ENCODE results near the gene KLHL3.

KLHL3 gene

DNA sequence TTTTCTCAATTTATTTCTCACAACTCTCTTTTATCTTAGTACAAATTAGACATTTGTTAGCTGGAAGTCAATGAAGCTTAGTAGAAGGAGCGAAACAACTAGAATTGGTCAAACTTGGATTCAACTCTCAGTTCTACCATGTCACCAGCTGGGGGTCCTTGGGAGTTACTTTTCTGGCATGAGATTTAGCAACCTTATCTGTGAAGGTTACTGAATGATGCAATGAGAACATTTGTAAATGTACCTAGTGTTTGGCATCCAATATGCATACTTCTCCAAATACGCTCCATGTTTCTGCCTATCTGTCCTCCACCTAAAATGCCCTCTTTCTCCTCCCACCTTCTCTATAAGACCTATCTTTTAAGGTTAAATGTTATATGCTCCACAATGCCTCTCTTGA, 12.0 kb upstream of the KLHL3 start:
- DNase-seq (ENCODE audit: low spot score) = no peak

DNA sequence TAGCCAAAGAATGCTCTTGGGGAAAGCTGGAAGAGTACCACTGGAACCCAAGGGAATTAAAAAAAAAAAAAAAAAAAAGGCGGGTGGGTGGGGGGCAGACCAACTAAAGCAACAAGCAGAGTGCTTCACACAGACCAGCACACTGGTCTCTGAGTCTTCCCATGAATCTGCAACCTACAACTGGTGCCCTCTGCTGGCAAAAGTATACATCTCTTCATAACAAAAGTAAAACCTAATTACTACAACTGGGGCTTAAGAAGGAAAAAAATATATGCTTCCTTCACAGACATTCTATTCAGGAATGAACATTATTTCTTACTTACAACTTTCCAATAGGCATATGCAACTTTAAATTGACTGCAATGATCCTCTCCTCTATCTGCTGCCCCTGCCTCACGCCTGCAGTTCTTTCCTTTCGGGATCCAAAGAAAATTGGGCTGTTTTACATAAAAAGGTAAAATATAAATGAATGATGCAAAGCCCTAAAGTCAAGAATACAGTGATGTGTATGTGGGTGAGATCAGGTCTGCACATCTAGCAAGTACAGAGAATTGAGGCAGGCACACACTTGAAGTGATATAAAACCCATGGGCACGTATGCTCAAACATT, 7.2 kb upstream of the KLHL3 start:
- peak; percentile 60 for DNase-seq (ENCODE audit: low spot score)

DNA sequence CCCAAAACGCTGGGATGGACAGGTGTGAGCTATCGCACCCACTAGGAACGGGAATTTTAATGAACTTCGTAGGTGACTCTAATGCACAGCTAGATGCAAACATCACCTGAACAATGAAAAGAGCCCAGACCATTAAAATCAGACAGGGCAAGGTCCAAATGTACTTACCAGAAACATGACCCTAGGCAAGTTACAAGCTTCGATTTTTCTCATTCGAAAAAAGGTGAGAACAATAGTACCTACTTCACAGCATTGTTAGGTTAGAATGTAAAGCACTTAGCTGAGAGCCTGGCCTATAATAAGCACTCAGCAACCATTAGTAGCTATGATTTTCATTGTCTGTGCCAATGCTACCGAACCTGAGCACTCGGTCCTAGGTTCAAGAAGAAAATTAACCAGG, 5.8 kb upstream of the KLHL3 start:
- DNase-seq (ENCODE audit: low spot score) = no peak

GRCh38 chr5:137739737-137740136, 3.8 kb upstream of the KLHL3 start:
- no peak for DNase-seq (ENCODE audit: low spot score)

DNA sequence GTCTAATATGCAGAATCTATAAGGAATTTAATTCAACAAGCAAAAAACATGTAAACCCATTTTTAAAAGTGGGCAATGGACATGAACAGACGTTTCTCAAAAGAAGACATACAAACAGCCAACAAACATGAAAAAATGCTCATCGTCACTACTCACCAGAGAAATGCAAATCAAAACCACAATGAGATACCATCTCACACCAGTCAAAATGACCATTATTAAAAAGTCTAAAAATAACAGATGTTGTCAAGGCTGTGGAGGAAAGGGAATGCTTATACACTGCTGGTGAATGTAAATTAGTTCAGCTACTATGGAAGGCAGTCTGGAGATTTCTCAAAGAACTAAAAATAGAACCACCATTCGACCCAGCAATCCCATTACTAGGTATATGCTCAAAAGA, 3.1 kb upstream of the KLHL3 start:
- no peak for DNase-seq (ENCODE audit: low spot score)

GRCh38 chr5:137737349-137738131, 1.7 kb upstream of the KLHL3 start:
- DNase-seq (ENCODE audit: low spot score) = no peak

DNA sequence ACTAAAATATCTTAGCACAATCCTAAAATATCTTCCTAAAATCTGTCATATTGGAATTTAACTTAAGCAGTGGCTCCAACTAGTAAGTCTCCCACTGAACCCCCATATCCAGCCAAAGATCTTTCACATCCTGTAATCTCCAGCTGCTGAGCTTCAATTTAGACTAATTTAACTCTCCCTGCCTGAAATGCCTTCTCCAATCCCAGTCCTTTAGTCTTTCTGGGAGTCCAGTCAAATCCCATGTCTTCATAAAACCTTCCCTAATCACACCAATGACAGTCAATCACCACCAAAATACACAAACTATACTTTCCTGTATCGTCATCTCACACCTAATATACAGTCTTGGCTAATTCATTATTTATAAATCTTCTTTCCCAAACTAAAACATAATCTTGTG, 607 bp upstream of the KLHL3 start:
- DNase-seq (ENCODE audit: low spot score) = no peak

GRCh38 chr5:137734962-137735554, 831 bp downstream of the KLHL3 start:
- no peak for DNase-seq (ENCODE audit: low spot score)

- DNase-seq (ENCODE audit: low spot score) = no peak
Observed at GRCh38 chr5:137734331-137734730, 1.6 kb downstream of the KLHL3 start.

- no peak for DNase-seq (ENCODE audit: low spot score)
Observed at GRCh38 chr5:137733922-137734321, 2.0 kb downstream of the KLHL3 start.

GRCh38 chr5:137733006-137733405, 2.9 kb downstream of the KLHL3 start:
- no peak for DNase-seq (ENCODE audit: low spot score)

DNA sequence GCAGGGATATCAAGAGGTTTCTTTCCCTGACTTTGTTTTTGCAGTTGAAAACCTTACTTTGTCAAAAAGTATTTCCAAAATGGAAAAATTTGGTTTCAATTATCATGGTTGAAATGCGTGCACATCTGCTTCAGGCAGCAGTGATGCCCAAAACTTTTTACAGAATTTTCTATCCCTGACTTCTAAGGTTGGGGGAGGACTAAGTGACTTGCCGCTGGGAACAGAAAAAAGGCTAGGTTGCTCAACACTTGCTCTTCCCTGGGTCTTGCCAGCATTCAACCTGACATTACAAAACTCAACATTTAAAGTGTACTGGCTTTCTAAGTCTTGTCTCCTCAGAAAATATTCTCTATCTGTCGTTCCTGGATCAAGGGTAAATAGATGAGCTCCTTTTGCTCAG, 4.7 kb downstream of the KLHL3 start:
- no peak for DNase-seq (ENCODE audit: low spot score)

DNA sequence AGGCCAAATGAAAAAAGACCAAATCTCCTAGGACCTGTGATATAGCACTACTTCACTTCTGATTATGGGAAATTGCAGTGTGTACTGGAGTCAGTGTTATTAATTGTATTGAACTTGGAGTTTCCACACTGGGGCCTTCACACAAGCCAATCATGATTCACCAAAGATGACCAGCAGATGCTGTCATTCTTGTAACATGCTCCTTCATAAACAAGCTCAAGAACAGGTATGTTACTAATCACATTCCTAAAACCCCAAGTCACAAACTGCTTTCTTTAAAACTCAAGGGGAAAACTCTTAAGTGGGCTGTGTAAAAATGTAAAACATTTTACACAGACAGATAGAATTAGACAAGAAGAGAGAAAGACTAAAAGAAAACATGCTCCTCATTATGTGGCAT, 5.6 kb downstream of the KLHL3 start:
- no peak for DNase-seq (ENCODE audit: low spot score)

DNA sequence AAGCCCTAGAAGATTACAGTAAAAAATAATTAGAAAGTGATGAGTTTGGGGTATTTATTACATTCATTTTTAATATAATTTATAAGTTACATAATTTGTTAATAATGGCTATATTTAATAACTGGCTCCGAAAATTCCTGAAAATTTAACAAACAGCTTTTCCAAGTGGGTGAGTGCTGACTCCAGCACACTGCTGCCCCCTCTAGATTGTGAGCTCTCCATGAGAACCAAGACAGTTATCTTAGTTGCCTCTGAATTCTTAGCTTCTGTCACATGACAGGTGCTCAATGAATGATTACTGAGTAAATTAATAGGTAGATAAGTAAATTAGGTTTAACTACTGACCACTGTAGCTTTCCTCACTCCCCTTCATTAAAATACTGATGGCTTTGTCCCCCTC, 7.8 kb downstream of the KLHL3 start:
- DNase-seq (ENCODE audit: low spot score) = no peak

- DNase-seq (ENCODE audit: low spot score) = no peak
Observed at GRCh38 chr5:137727623-137728022, 8.3 kb downstream of the KLHL3 start.

DNA sequence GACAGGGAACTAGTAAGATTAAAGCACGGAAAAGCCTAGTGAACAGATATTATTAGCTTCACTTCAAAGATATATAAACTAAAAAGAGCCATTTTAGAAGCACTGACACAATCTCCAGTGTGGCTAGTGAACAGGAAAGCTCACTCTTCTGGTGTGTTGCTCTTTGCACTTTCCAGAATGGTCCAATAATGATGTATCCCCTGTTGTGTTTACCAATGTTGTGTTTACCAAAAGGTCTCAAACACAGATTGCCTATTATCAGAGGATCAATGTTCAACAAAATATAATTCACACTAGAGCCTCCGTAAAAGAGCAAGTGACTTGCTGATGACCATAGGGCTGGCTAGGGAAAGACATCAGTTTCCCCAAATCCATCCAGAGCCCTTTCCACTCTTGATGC, 11.6 kb downstream of the KLHL3 start:
- no peak for DNase-seq (ENCODE audit: low spot score)

- no peak for DNase-seq (ENCODE audit: low spot score)
Observed at GRCh38 chr5:137718611-137719010, 17.3 kb downstream of the KLHL3 start.

GRCh38 chr5:137716337-137716736, 19.6 kb downstream of the KLHL3 start:
- no peak for DNase-seq (ENCODE audit: low spot score)

DNA sequence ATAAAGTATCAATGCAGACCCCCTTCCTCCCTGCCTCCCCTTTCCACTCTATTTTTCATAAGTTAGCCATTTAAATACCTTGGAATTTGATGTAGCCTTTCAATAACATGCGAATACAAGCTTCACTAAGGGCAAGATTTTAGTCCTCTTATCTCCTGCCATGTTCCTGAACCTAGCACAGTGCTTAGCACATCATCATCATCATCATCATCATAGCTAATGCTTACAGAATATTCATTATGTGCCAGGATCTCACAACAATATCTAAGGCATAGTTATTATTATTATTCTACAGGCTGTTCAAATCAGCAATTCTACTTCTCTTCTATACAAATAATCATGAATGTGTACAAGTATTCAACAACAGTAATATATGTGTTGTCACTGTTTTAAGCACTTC, 20.4 kb downstream of the KLHL3 start:
- no peak for DNase-seq (ENCODE audit: low spot score)

GRCh38 chr5:137714946-137715345, 20.9 kb downstream of the KLHL3 start:
- DNase-seq (ENCODE audit: low spot score) = no peak

- no peak for DNase-seq (ENCODE audit: low spot score)
Observed at GRCh38 chr5:137714494-137714893, 21.4 kb downstream of the KLHL3 start.

DNA sequence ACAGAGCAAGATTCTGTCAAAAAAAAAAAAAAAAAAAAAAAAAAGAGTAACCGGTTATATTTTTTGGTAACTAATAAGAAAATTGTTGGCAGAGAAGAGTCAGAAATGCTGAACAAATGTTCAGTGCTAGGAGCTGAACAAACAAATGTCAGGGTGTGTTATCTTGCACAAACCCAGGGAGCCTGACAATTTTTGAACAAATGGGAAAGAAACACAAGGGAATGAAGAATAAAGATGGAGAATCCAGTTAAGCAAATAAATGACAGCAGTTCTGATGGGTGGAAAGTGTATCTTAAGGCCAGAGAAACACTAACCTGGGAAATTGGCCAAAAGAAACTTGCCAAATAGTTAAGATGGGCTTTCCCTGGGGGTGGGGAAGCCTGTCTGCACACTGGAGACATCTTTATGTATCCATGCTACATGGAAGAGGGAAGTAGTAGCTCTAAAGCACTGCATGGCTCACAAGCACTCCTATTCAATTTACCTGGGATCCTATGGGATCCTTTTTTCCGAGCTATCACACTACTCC, 23.7 kb downstream of the KLHL3 start:
- DNase-seq (ENCODE audit: low spot score) = no peak

DNA sequence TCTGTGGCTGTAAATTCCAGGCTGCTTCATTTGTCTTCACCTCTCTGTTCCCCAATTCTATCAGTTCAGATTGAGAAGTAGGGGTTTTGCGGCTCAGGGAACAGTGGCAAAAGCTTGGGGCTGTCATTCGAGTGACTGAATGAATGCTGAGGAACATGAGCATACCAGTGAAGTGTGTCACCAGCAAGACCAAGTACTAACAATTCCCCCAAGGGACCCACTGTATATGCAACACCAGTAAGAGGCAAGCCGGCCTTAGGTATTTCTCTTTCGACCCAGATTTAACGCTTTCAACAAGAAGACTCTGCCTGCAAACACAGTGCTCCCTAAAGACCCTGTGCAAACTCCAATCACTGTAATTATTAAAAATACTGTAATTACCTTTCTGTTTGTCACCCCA, 25.8 kb downstream of the KLHL3 start:
- DNase-seq (ENCODE audit: low spot score) = no peak
